Karpas-422 (cell line): ENCODE data around the gene GPR176. TPM values are rescaled to one million over a fixed set of nuclear protein-coding genes. Genes with fewer than 3 reads are reported as not detected.

Experiments used
- DNase-seq: peaks from one replicate; pipeline ENCODE4 v3.0.0-alpha.2; 2015
- H2AFZ ChIP-seq: fragments of 200-600 bp; sonication (generic); 2 replicates; pipeline ENCODE4 v1.6.1; 2014; ENCODE audit warnings: antibody characterized with exemption, low read length, mixed read lengths
- H3K27ac ChIP-seq: fragments of 200-600 bp; sonication (generic); 2 replicates; pipeline ENCODE4 v1.5.1; 2014; ENCODE audit warnings: mild to moderate bottlenecking, low read length, moderate library complexity
- H3K27me3 ChIP-seq: fragments of 200-600 bp; sonication (generic); 2 replicates; pipeline ENCODE4 v1.6.1; 2014; ENCODE audit warnings: low read length, mixed read lengths
- H3K36me3 ChIP-seq: fragments of 200-600 bp; sonication (generic); 2 replicates; pipeline ENCODE4 v1.6.1; 2014; ENCODE audit warnings: low read length, mixed read lengths; ENCODE audit not compliant: insufficient read depth
- H3K4me1 ChIP-seq: fragments of 200-600 bp; sonication (generic); 2 replicates; pipeline ENCODE4 v1.6.1; 2014; ENCODE audit warnings: mild to moderate bottlenecking, low read length, mixed read lengths
- H3K4me2 ChIP-seq: fragments of 200-600 bp; sonication (generic); 2 replicates; pipeline ENCODE4 v1.6.1; 2014; ENCODE audit warnings: low read length, low read depth, mild to moderate bottlenecking; ENCODE audit not compliant: poor library complexity, severe bottlenecking
- H3K4me3 ChIP-seq: fragments of 200-600 bp; sonication (generic); 2 replicates; pipeline ENCODE4 v1.5.1; 2014; ENCODE audit warnings: mild to moderate bottlenecking, antibody characterized with exemption, low read length, mixed read lengths
- H3K79me2 ChIP-seq: fragments of 200-600 bp; sonication (generic); 2 replicates; pipeline ENCODE4 v1.6.1; 2014; ENCODE audit warnings: mild to moderate bottlenecking, low read length, mixed read lengths
- H3K9ac ChIP-seq: fragments of 200-600 bp; sonication (generic); 2 replicates; pipeline ENCODE4 v1.6.0; 2014; ENCODE audit warnings: low read length
- H3K9me2 ChIP-seq: fragments of 200-600 bp; sonication (generic), shearing (Covaris generic); replicated peaks from 2 replicates; pipeline ENCODE4 v1.6.0; 2014; ENCODE audit warnings: mild to moderate bottlenecking, low read length, moderate library complexity; ENCODE audit not compliant: insufficient read depth
- H3K9me3 ChIP-seq: fragments of 300-700, 200-600 bp; sonication (generic); 2 replicates; pipeline ENCODE4 v1.6.1; 2014; ENCODE audit warnings: low read length, mixed read lengths
- H4K20me1 ChIP-seq: fragments of 200-600 bp; sonication (generic); 2 replicates; pipeline ENCODE4 v1.6.1; 2014; ENCODE audit warnings: mild to moderate bottlenecking, antibody characterized with exemption, low read length, low read depth; ENCODE audit not compliant: insufficient read depth
- total RNA-seq: library from RNA; depleted of rRNA; stranded (reverse); fragments of >200 nt; shearing (Covaris generic); gene quantifications from 2 replicates; pipeline ENCODE4 v1.2.3, GENCODE V29; 2014; ENCODE audit warnings: low replicate concordance; rRNA removed

The GPR176 gene
- 0.07 TPM in 1 of 2 replicates, not detected in the other for total RNA-seq

- 0 out of 2 replicates have a peak, but pooled peaks cover 4% of the 10 kb centered on the region for H3K9me2 ChIP-seq
- no peak within 1 kb of the TSS for H3K27ac ChIP-seq
- peak within 1 kb of the TSS; percentile 48 for H3K9ac ChIP-seq
- peak within 1 kb of the TSS; percentile 38; the same call in 1 of the 2 replicates for H2AFZ ChIP-seq
- peak within 1 kb of the TSS; percentile 46 for H3K4me3 ChIP-seq
- no peaks in the 10 kb centered on the region for H3K79me2 ChIP-seq
- H3K9me3 ChIP-seq = no peaks in the 10 kb centered on the region
- no peaks in the 10 kb centered on the region for H3K36me3 ChIP-seq
- H4K20me1 ChIP-seq = no peaks in the 10 kb centered on the region
- peak within 1 kb of the TSS; percentile 67 for H3K4me2 ChIP-seq
- peaks cover 15% of the 10 kb centered on the region for H3K4me1 ChIP-seq
- no peak for DNase-seq
- H3K27me3 ChIP-seq = peaks cover under 1% of the 10 kb centered on the region; the same call in 1 of the 2 replicates
Observed at GRCh38 chr15:39919748-39920509, at the start of gene GPR176. GPR176 (minus strand) TSS chr15:39920266; CDS start chr15:39920026, 240 bp downstream.

- Histone ChIP-seq H3K79me2 (no peaks in the 10 kb centered on the region), H3K27ac (no peak overlapping the region), H2AFZ (no peak overlapping the region), H3K9ac (no peak overlapping the region), H3K36me3 (no peaks in the 10 kb centered on the region), H3K9me3 (no peaks in the 10 kb centered on the region), H3K4me1 (peaks cover 6% of the 10 kb centered on the region), H3K9me2 (no peaks in the 10 kb centered on the region), H4K20me1 (no peaks in the 10 kb centered on the region), H3K4me3 (no peak overlapping the region), H3K4me2 (no peak overlapping the region), H3K27me3 (no peaks in the 10 kb centered on the region)
- DNase-seq = no peak
Observed at GRCh38 chr15:39969002-39969394, 48.9 kb upstream of the GPR176 start.

- no peak overlapping the region for H3K4me3 ChIP-seq
- H3K9ac ChIP-seq = no peak overlapping the region
- peaks cover 6% of the 10 kb centered on the region for H3K4me1 ChIP-seq
- no peak overlapping the region for H3K4me2 ChIP-seq
- DNase-seq = no peak
- H3K27me3 ChIP-seq = no peaks in the 10 kb centered on the region
- H3K9me3 ChIP-seq = no peaks in the 10 kb centered on the region
- no peaks in the 10 kb centered on the region for H3K9me2 ChIP-seq
- H3K79me2 ChIP-seq = no peaks in the 10 kb centered on the region
- H2AFZ ChIP-seq = no peak overlapping the region
- H4K20me1 ChIP-seq = no peaks in the 10 kb centered on the region
- H3K36me3 ChIP-seq = no peaks in the 10 kb centered on the region
- no peak overlapping the region for H3K27ac ChIP-seq
Observed at GRCh38 chr15:39968273-39969001, 48.4 kb upstream of the GPR176 start.

GRCh38 chr15:39966521-39966920 lies 46.5 kb upstream of the GPR176 start:
- Histone ChIP-seq H3K4me3 (no peak overlapping the region), H3K9me2 (no peaks in the 10 kb centered on the region), H2AFZ (no peak overlapping the region), H3K79me2 (no peaks in the 10 kb centered on the region), H4K20me1 (no peaks in the 10 kb centered on the region), H3K4me2 (no peak overlapping the region), H3K36me3 (no peaks in the 10 kb centered on the region), H3K27me3 (no peaks in the 10 kb centered on the region), H3K4me1 (peaks cover 6% of the 10 kb centered on the region), H3K27ac (no peak overlapping the region), H3K9me3 (no peaks in the 10 kb centered on the region), H3K9ac (no peak overlapping the region)
- DNase-seq = no peak

- Histone ChIP-seq H3K36me3 (no peaks in the 10 kb centered on the region), H3K4me1 (peaks cover 6% of the 10 kb centered on the region), H3K79me2 (no peaks in the 10 kb centered on the region), H3K27me3 (no peaks in the 10 kb centered on the region), H3K4me2 (no peak overlapping the region), H3K9me2 (no peaks in the 10 kb centered on the region), H3K9ac (no peak overlapping the region), H3K27ac (no peak overlapping the region), H3K9me3 (no peaks in the 10 kb centered on the region), H3K4me3 (no peak overlapping the region), H2AFZ (no peak overlapping the region), H4K20me1 (no peaks in the 10 kb centered on the region)
- DNase-seq = no peak
Observed at GRCh38 chr15:39963786-39964185, 43.7 kb upstream of the GPR176 start.

- no peaks in the 10 kb centered on the region for H3K9me3 ChIP-seq
- no peak overlapping the region for H3K9ac ChIP-seq
- no peak overlapping the region for H3K4me2 ChIP-seq
- DNase-seq = no peak
- H3K27ac ChIP-seq = no peak overlapping the region
- no peaks in the 10 kb centered on the region for H3K36me3 ChIP-seq
- H3K9me2 ChIP-seq = no peaks in the 10 kb centered on the region
- no peaks in the 10 kb centered on the region for H3K4me1 ChIP-seq
- no peak overlapping the region for H3K4me3 ChIP-seq
- H2AFZ ChIP-seq = no peak overlapping the region
- H3K27me3 ChIP-seq = no peaks in the 10 kb centered on the region
- H3K79me2 ChIP-seq = no peaks in the 10 kb centered on the region
- no peaks in the 10 kb centered on the region for H4K20me1 ChIP-seq
Observed at GRCh38 chr15:39961051-39961450, 41.0 kb upstream of the GPR176 start.

- Histone ChIP-seq H3K4me3 (no peak overlapping the region), H3K4me2 (no peak overlapping the region), H2AFZ (no peak overlapping the region), H3K27me3 (no peaks in the 10 kb centered on the region), H3K36me3 (no peaks in the 10 kb centered on the region), H3K4me1 (no peaks in the 10 kb centered on the region), H4K20me1 (no peaks in the 10 kb centered on the region), H3K27ac (no peak overlapping the region), H3K9me2 (no peaks in the 10 kb centered on the region), H3K9me3 (no peaks in the 10 kb centered on the region), H3K9ac (no peak overlapping the region), H3K79me2 (no peaks in the 10 kb centered on the region)
- DNase-seq = no peak
Observed at GRCh38 chr15:39960411-39960810, 40.3 kb upstream of the GPR176 start.

- Histone ChIP-seq H3K27me3 (no peaks in the 10 kb centered on the region), H3K36me3 (no peaks in the 10 kb centered on the region), H4K20me1 (no peaks in the 10 kb centered on the region), H3K4me2 (no peak overlapping the region), H3K9me2 (no peaks in the 10 kb centered on the region), H3K79me2 (no peaks in the 10 kb centered on the region), H3K9me3 (no peaks in the 10 kb centered on the region), H3K4me1 (no peaks in the 10 kb centered on the region), H3K4me3 (no peak overlapping the region), H3K9ac (no peak overlapping the region), H3K27ac (no peak overlapping the region), H2AFZ (no peak overlapping the region)
- DNase-seq = no peak
Observed at GRCh38 chr15:39959411-39959810, 39.3 kb upstream of the GPR176 start.
